GM21825 (cell line): ENCODE data around the gene BCKDHA.
"Not testable (repeated sequence)": the region's sequence is repeated elsewhere in the genome, so short reads cannot be mapped to it uniquely, and the experiment has no call there.

Experiments
- ATAC-seq: cut with Tn5 transposase; IDR thresholded peaks from one replicate; pipeline ENCODE4 v1.9.1; 2021; ENCODE audit warnings: mild to moderate bottlenecking, moderate library complexity; ENCODE audit not compliant: unreplicated experiment

The BCKDHA gene

GRCh38 chr19:41401483-41401882 is 3.9 kb downstream of the BCKDHA start:
- no peak for ATAC-seq

GRCh38 chr19:41402010-41402409 is 4.4 kb downstream of the BCKDHA start:
- no peak for ATAC-seq

GRCh38 chr19:41403181-41403970 is 5.8 kb downstream of the BCKDHA start:
- ATAC-seq: no peak

DNA sequence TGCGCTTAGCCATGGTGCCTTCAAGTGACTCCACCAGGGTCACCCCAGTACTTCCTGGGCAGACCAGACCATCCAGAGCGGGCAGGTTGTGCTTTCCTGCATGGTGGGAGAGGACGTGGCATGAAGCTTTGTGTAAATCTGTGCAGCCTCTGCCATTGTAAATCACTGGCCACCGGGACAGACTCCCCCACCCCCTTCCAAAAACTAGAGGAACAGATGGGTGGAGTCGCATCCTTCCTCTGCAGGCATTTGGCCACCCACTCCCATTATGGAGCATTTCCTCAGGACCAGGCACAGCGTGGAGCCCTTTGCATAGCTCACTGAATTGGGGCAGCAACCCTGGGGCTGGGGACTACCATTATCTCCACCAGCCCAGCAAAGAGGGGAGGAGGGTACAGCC is 8.2 kb downstream of the BCKDHA start:
- no peak for ATAC-seq

DNA sequence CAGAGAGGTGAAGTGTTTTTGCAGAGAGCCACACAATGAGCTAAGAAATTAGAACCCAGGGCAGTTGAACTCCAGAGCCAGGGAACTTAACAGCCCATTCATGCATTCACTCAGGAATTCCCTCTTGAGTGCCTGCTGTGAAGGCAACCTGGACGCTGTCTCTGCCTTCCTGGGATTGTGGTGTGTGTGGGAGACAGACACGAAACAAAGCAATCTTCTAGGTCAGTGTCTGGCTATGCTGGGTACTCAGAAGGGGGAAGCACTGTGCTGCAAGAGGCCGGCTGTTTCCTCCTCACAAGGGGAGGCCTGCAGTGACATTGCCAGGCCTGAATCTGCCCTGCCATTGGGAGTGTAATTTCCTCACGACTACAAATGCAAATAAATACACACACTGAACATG is 9.7 kb downstream of the BCKDHA start:
- no peak for ATAC-seq

- ATAC-seq: no peak
These were observed 10.6 kb downstream of the BCKDHA start for GRCh38 chr19:41408256-41408655.

DNA sequence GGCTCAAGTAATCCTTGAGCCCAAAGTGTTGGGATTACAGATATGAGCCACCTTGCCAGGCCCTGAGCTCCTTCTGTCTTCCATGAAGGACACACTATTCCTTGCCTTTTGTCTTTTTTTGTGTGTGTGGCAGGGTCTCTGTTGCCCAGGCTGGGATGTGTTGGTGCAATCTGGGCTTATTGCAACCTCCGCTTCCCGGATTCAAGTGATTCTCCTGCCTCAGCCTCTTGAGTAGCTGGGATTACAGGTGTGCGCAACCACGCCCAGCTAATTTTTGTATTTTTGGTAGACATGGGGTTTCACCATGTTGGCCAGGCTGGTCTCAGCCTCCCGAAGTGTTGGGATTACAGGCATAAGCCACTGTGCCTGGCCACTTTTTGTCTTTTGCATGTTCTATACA is 11.2 kb downstream of the BCKDHA start:
- ATAC-seq: not testable (repeated sequence)

GRCh38 chr19:41409288-41409687 is 11.7 kb downstream of the BCKDHA start:
- ATAC-seq: no peak

DNA sequence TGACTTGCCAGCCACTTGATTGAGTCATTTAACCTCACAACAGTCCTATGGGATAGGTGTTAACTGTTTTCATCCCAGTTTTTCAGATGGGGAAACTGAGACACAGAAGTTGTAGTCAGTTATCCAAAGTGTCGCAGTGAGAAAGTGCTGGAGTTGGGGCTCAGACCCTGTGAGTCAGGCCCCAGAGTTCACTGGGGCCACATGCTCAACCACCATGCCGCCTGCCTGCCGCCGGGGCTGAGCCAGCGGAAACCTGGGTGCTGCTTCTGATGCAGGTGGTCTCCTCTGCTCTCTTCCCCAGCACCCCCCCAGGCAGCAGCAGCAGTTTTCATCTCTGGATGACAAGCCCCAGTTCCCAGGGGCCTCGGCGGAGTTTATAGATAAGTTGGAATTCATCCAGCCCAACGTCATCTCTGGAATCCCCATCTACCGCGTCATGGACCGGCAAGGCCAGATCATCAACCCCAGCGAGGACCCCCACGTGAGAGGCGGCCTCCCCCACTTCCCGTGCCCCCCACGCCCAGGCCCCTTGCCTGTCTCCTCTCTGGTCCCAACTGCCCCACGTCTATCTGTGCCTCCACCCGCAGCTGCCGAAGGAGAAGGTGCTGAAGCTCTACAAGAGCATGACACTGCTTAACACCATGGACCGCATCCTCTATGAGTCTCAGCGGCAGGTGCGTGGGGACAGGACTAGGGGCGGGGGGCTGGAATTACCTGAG is 12.9 kb downstream of the BCKDHA start:
- no peak for ATAC-seq

DNA sequence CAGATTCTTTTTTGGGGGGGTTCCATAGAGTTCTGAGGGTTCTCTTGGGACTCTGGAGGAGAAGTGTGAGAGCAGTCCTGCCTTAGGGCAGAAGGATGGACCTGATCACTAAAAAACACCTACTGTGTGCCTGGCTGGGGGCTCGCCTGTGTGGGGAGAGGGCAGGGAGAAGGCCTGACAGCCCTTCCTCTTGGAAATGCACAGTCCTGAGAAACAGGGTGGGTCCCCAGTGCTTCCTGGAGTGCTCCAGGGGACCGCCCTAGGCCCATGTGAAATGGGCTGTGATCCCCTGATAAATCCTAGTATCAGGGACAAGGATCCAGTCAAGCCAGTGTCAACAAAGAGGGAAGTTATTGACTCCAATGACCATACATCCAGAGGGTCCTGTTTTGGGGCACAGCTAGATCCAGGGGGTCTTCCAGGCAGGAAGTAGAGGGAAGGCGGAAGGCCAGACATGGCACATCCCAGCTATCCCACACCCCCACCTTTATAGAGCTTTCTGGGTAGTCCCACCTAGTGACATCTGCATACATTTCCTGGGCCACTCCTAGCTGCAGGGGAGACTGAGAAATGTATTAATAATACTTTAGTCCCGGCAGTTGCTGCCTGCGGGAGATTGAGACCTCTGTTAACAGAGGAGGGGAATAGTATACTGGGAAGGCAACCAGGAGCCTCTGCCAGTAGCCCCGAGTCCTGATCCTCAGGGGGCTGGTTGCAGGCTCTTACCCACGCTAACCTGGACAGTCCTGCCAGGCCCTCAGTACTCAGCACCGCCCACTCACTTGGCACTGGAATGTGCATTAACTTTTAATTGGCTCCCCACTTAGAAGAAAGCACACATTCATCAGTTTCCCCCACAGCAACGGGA is 13.7 kb downstream of the BCKDHA start:
- ATAC-seq: no peak

- ATAC-seq: no peak
These were observed 14.3 kb downstream of the BCKDHA start for GRCh38 chr19:41411968-41412265.

- ATAC-seq: no peak
These were observed 15.3 kb downstream of the BCKDHA start for GRCh38 chr19:41412953-41413352.

DNA sequence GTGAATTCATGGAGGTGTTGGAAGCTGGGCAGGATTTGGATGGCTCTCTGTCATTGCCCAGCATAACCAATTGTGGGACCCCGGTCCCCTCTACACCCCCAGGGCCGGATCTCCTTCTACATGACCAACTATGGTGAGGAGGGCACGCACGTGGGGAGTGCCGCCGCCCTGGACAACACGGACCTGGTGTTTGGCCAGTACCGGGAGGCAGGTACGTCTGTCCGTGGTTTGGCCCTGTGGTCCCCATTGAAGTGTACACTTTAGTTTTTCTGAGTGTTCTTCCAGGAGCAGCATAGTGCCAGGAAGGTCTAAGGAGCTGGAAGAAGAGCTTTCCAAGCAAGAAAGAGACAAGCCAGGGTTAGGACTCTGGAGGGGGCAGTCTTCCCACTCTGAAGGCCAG is 16.3 kb downstream of the BCKDHA start:
- ATAC-seq: no peak

GRCh38 chr19:41414461-41414860 is 16.8 kb downstream of the BCKDHA start:
- no peak for ATAC-seq

- no peak for ATAC-seq
These were observed 17.5 kb downstream of the BCKDHA start for GRCh38 chr19:41415154-41415571.

DNA sequence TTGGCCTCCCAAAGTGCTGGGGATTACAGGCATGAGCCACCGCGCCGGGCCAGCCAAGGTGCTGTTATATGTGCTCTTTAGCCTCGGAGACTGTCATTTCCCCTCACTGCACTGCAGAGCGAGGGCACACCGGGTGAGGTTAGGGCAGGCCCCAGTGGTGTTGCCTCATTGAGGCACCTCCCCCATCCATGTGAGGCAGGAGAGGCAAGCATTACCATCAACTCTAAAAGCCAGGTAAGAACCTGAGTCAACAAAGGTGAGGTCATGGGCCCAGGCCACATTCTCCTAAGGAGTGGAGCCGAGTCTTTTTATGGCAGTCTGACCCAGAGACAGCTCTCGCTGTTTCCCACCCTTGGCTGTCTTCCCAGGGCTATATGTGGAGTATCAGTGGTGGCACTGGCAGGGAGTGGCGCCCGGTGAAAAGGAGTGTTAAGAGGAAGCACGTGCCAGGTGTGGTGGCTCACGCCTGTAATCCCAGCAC is 18.6 kb downstream of the BCKDHA start:
- ATAC-seq: no peak

GRCh38 chr19:41420101-41420880 is 22.7 kb downstream of the BCKDHA start:
- no peak for ATAC-seq

- no peak for ATAC-seq
These were observed 23.7 kb downstream of the BCKDHA start for GRCh38 chr19:41421314-41421713.

DNA sequence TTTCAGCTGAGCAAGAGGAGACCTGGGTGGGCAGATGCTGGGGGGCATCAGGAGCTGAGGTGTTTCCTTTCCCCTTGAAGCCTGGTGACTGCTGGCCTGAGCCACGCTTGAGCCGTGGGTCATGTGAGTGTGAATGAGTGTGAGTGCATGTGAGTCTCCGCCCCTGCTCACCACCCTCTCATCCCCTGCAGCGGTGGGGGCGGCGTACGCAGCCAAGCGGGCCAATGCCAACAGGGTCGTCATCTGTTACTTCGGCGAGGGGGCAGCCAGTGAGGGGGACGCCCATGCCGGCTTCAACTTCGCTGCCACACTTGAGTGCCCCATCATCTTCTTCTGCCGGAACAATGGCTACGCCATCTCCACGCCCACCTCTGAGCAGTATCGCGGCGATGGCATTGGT is 24.4 kb downstream of the BCKDHA start:
- no peak for ATAC-seq

- ATAC-seq: no peak
These were observed 24.8 kb downstream of the BCKDHA start for GRCh38 chr19:41422456-41422855.

DNA sequence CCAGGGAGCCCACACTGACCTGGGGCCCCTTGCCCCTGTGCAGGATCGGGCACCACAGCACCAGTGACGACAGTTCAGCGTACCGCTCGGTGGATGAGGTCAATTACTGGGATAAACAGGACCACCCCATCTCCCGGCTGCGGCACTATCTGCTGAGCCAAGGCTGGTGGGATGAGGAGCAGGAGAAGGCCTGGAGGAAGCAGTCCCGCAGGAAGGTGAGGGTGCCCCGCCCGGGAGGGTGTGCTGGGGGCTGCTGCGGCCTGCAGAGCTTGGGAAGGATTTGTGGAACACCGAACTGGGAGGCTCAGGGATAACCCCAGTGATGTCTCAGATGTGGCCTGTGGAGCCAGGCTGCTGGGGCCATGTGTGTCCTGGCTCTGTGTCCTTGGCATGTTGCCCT is 25.3 kb downstream of the BCKDHA start:
- ATAC-seq: no peak
